ENCODE measurements around the gene CDH4. TPM values are rescaled to one million over a fixed set of nuclear protein-coding genes. Genes with fewer than 3 reads are reported as not detected.
A peak's percentile ranks its signal among the peaks of the same experiment; 100 is the strongest.

The CDH4 gene
- total RNA-seq, 1 experiment from 2014 or later, result 3.9 TPM

DNA sequence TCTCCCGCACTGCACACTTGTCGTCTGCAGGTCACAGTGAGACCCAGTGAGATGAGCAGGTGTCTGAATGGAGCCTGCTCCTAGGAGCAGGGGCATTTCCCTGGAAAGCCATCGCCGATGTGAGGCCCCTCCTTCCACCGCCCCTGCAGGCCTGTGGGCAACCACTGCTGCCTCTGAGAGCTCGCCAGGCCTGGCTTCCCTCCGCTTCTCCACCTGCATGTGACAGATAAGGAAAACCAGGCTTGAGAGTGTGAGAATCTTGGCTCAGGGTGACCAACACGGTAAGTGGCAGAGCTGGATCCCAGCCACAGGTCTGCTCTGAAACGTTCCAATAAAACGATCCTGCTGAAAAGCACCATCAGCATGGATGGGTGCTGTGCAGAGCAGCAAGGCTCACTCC, 332.8 kb downstream of the CDH4 start:
- Histone ChIP-seq H3K27me3 (ENCODE audit: control insufficient read depth, insufficient read depth, low read length) (peaks cover 2% of the 10 kb centered on the region), H3K4me3 (ENCODE audit: insufficient read depth, low read depth, low read length) (no peak overlapping the region), H3K36me3 (replicated peaks; ENCODE audit: control insufficient read depth, insufficient read depth, low read length) (no peaks in the 10 kb centered on the region)
- DNase-seq, result no peak

DNA sequence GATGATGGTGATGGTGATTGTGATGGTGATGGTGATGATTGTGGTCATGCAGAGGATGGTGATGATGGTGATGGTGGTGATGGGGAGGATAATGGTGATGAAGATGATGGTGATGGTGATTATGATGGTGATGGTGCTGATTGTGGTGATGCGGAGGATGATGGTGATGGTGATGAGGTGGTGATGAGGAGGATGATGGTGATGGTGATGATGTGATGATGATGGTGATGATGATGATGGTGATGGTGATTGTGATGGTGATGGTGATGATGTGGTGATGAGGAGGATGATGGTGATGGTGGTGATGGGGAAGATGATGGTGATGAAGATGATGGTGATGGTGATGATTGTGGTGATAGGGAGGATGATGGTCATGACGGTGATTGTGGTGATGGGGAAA, 333.7 kb downstream of the CDH4 start:
- Histone ChIP-seq H3K4me3 (ENCODE audit: insufficient read depth, low read depth, low read length) (no peak overlapping the region), H3K27me3 (ENCODE audit: control insufficient read depth, insufficient read depth, low read length) (peaks cover 2% of the 10 kb centered on the region), H3K36me3 (replicated peaks; ENCODE audit: control insufficient read depth, insufficient read depth, low read length) (no peaks in the 10 kb centered on the region)
- no peak for DNase-seq

DNA sequence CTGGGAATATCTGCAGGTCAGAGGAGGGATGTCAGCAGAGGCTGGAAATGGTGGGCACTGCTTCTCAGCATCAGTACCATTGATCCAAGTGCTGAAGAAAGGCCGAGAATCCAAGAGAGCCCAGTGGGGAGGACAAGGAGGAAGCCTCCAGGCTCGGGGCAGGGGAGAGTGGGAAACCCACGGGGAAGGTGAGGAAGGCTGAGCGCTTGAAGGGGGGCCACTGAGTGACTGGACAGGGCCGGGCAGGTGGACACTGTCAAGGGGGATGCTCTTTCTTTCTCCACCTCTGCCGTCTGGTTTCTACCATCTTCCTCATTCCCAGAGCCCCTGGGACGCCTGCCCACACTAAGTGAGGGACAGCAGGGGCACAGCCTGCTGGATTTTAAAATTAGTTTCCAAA, 335.0 kb downstream of the CDH4 start:
- no peak overlapping the region for H3K4me3 ChIP-seq (ENCODE audit: insufficient read depth, low read depth, low read length)
- H3K36me3 ChIP-seq (replicated peaks; ENCODE audit: control insufficient read depth, insufficient read depth, low read length), result no peaks in the 10 kb centered on the region
- DNase-seq, result no peak
- H3K27me3 ChIP-seq (ENCODE audit: control insufficient read depth, insufficient read depth, low read length), result no peaks in the 10 kb centered on the region; the same call in 1 of the 2 replicates

DNA sequence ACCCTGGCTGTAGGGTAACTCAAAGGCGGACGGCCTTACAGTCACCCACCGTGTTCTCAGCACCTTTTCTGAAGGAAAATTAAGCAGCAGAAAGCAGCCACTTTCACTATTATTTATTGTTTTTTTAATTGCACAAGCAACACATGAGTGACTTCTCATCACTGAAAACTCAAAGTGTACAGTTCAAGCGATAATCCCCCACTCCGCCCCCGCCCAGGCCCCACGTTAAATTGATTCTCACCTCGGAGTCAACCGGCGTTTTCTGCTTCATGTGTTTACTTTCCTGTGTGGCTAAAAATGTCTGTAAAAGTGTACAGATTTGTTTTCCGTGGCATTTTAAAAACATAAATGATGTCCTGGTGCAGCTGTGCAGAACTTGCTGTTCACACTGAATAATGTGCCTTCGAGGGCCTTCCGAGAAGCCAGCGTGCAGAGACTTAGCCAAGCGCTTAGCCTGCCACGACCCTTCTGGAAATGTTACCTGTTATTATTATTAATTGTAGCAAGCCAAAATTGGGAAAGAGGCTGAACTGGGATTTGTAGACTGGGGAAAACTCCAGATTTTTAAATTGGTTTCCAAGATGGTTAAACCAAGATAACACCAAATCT, 335.7 kb downstream of the CDH4 start:
- H3K27me3 ChIP-seq (ENCODE audit: control insufficient read depth, insufficient read depth, low read length), result no peaks in the 10 kb centered on the region; the same call in 1 of the 2 replicates
- H3K36me3 ChIP-seq (replicated peaks; ENCODE audit: control insufficient read depth, insufficient read depth, low read length), result no peaks in the 10 kb centered on the region
- no peak for DNase-seq
- no peak overlapping the region for H3K4me3 ChIP-seq (ENCODE audit: insufficient read depth, low read depth, low read length)

DNA sequence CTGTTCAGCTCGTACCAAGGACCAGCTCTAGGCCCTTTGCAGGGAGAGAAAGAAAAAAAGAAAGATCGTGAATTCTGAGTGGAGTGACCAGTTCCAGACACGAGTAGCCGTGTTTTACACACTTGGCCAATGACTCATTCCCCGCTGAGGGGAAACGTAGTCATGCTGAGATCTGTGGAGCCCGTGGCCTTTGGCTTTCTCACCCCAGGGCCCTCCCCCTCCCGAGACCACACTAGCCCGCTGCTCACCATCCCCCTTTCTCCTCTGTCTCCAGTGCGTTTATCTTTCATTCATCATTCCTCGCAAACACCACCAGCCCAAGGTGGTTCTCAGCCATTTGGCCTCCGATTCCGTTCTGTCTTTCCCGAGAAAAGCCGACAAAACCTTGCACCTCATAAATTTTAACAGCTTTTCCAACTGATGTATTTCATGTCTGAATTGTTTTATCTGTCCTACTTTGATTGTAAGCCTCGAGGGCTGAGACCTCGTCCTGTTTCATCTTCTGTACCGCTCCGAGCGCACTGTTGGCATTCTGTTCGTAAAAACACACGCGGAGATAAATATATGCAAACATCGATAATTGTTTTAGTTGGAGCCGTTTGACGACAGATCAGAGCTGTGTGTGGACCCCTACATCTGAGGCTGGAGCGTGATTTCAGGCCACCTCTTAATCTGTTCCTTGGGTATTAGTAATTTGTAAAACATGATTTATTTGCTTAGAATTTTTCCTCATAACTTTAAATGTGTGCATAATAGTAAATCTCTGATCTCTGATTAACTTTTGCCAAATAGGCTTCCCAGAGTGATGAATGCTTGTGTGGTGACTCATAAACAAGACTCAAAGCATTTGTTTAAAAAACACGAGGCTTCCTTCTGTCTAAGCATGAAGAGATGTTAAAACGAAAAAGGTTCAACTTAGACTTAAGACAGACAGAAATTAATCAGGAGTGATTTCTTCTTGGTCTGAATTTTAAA, 336.6 kb downstream of the CDH4 start:
- peak; percentile 72 for DNase-seq
- Histone ChIP-seq H3K36me3 (replicated peaks; ENCODE audit: control insufficient read depth, insufficient read depth, low read length) (no peaks in the 10 kb centered on the region), H3K4me3 (ENCODE audit: insufficient read depth, low read depth, low read length) (no peak overlapping the region), H3K27me3 (ENCODE audit: control insufficient read depth, insufficient read depth, low read length) (no peaks in the 10 kb centered on the region; the same call in 1 of the 2 replicates)

DNA sequence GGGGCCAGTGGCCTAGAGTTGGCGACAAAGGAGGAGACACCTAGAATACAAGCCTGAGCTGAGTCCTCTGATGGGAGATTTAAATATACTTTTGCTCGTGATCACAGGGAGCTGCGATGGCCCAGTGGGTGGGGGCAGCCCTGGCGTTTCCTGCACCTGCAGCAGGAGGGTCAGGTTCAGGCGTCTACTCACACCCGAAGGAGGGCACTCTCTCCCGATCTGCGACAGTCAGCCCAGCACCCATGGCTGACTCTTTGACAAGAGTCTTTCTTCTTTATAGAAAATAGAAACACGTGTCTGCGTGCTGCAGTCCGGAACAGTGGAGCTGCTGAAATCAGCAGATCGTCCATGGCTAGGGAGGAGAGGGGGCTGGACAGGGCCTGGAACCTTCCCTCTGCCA, 338.2 kb downstream of the CDH4 start:
- Histone ChIP-seq H3K4me3 (ENCODE audit: insufficient read depth, low read depth, low read length) (no peak overlapping the region), H3K36me3 (replicated peaks; ENCODE audit: control insufficient read depth, insufficient read depth, low read length) (no peaks in the 10 kb centered on the region), H3K27me3 (ENCODE audit: control insufficient read depth, insufficient read depth, low read length) (no peaks in the 10 kb centered on the region; the same call in 1 of the 2 replicates)
- no peak for DNase-seq

DNA sequence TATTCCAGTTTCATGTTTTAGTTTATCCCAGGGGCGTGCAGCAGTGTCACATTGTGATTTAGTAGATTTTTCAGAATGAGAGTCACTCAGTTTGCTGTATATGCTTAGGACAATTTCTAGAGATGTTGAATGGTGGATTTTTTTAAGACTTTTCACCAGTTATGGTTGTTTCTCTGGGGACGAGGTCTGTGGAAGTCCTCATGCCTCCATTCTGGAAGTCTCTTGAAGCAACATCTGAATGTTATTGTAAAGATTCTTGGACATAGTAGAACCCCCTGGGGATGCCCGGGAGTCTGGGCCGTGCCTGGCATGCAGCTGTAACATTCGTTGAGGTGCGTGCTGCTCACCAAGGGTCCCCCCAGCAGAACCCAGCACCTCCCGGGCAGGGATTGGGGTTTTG, 341.5 kb downstream of the CDH4 start:
- no peaks in the 10 kb centered on the region for H3K27me3 ChIP-seq (ENCODE audit: control insufficient read depth, insufficient read depth, low read length)

DNA sequence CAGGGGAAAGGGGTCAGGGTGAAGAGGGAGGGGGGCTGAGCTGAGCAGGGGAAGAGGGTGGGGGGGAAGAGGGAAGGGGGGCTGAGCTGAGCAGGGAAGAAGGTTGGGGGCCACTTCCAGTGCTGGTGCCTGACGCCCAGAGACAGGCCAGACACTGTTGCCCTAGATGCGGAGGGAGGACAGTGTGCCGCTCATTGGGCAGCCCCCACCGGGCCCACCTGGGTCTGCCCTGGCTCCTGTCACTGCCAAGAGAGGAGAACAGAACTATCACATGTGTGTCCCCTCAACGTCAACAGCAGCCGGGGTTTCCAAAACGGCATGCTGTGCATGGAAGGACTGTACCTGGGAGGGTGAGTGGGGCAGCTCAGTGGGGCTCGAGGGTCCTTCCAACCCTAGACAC, 342.1 kb downstream of the CDH4 start:
- Histone ChIP-seq H3K4me3 (ENCODE audit: insufficient read depth, low read depth, low read length) (no peak overlapping the region), H3K36me3 (replicated peaks; ENCODE audit: control insufficient read depth, insufficient read depth, low read length) (no peaks in the 10 kb centered on the region), H3K27me3 (ENCODE audit: control insufficient read depth, insufficient read depth, low read length) (no peaks in the 10 kb centered on the region)
- DNase-seq, result no peak

More for the DNA sequence above, 341.5 kb downstream of the CDH4 start:
- no peak for DNase-seq
- H3K36me3 ChIP-seq (replicated peaks; ENCODE audit: control insufficient read depth, insufficient read depth, low read length), result no peaks in the 10 kb centered on the region
- H3K4me3 ChIP-seq (ENCODE audit: insufficient read depth, low read depth, low read length), result no peak overlapping the region

DNA sequence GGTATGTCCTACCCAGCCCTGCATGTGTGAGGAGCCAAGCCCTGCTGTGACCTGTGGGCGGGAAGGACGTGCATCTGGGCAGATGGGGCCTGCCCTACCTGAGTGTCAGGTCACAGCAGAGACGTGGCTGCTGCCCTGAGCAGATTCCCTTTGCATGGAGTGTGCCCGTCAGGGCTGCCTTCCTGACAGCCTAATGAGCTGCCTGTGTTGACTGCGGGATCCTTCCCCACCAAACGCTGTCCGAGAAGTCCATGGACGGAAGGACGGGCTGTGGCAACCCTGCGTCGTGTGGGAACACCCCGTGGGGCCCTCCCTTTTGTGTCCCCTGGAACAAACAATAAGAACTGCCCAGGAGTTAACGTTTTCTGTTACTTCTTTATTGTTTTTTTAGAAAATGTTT, 343.2 kb downstream of the CDH4 start:
- DNase-seq, result no peak
- Histone ChIP-seq H3K27me3 (ENCODE audit: control insufficient read depth, insufficient read depth, low read length) (no peaks in the 10 kb centered on the region), H3K36me3 (replicated peaks; ENCODE audit: control insufficient read depth, insufficient read depth, low read length) (no peaks in the 10 kb centered on the region), H3K4me3 (ENCODE audit: insufficient read depth, low read depth, low read length) (no peak overlapping the region)

DNA sequence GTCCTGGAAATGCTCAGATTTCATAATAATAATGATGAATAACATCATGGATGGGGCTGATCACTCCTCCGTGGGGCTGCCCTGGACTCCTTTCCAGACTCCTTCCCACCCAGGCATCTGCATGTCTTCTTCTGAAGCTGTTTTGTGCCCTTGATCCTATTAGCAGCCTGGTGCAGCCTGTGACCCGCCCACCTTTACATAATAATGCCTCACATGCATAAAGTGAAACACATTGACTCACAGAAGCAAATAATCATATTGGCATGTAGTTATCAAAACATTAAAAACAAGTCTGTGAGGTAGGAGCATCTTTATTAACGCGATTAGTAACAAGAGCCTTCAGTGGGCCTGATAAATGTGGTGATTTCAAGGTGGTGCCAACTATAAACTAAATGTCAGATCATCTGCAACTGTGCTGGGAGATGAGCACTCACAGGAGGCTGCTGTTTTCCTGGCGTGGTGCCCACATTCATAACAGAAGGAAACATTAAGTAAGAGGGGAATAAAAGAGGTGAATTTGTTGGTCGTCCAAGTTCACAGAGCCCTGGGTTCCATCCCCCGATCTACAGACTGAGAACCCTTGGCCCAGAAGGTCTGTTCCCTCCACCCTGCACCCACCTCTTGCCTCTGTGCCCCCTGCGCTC, 344.7 kb downstream of the CDH4 start:
- H3K4me3 ChIP-seq (ENCODE audit: insufficient read depth, low read depth, low read length), result no peak overlapping the region
- no peaks in the 10 kb centered on the region for H3K36me3 ChIP-seq (replicated peaks; ENCODE audit: control insufficient read depth, insufficient read depth, low read length)
- no peak for DNase-seq
- H3K27me3 ChIP-seq (ENCODE audit: control insufficient read depth, insufficient read depth, low read length), result no peaks in the 10 kb centered on the region

DNA sequence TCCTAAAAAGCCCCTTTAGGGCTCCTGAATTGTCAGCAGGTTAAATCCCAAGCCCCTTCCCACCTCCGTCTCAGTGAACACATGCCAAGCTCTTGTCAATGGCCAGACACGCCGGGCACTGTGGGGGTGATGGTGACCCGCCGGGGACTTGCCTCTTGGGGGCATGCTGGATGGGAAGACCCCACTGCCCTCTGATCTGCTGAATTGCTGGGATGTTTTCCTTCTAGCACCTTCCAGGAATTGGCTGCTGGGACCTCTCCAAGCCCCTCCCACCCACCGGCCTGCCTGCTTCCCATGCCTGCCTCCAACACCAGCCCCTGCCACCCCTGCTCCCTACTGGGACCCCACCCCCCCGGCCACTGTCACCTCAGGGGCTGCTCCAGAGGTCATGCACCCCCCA, 345.9 kb downstream of the CDH4 start:
- no peaks in the 10 kb centered on the region for H3K36me3 ChIP-seq (replicated peaks; ENCODE audit: control insufficient read depth, insufficient read depth, low read length)
- no peaks in the 10 kb centered on the region for H3K27me3 ChIP-seq (ENCODE audit: control insufficient read depth, insufficient read depth, low read length)
- DNase-seq, result no peak
- no peak overlapping the region for H3K4me3 ChIP-seq (ENCODE audit: insufficient read depth, low read depth, low read length)

DNA sequence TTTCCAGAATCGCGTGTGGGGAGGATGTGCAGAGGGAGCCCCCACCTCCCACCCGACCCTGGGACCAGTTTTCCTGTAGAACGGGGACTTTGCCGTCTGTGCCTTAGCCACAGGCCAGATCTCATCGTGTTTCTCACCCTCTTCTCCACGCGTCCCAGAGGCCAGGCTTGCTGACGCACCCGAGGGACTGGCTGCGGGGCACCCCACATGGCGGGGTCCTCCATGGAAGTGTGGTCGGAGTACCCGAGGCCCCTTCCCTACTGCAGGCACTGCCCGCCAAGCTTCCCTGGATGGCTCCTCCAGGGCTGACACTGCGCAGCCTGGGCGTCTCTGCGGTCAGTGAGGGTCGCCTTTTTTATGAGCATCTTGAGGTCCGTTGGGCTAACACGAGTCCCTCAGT, 346.5 kb downstream of the CDH4 start:
- Histone ChIP-seq H3K4me3 (ENCODE audit: insufficient read depth, low read depth, low read length) (no peak overlapping the region), H3K36me3 (replicated peaks; ENCODE audit: control insufficient read depth, insufficient read depth, low read length) (no peaks in the 10 kb centered on the region)
- DNase-seq, result peak; percentile 68

DNA sequence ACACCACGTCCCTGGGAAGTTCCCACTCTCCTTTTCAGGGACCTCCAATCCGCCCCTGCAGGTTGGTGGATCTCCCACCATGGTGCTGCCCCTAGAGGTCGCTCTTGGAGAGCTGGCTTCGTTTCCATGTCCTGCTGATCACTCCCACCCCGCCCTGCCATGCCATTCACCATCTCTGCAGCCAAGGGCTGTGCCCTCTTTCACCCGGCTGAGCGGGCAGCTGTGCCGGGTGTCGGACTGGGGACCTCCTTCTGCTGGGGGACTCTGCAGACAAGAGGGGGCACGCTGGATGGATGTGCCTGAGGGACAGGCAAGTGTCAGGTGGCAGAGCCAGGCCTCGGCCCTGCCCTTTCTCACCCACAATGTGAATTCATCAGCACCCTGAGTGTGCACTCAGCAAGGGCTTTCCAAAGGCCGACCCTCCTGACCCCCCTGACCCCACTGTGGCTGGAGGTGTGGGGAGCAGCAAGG, 347.0 kb downstream of the CDH4 start:
- no peak overlapping the region for H3K4me3 ChIP-seq (ENCODE audit: insufficient read depth, low read depth, low read length)

More for the DNA sequence above, 346.5 kb downstream of the CDH4 start:
- H3K27me3 ChIP-seq (ENCODE audit: control insufficient read depth, insufficient read depth, low read length), result no peaks in the 10 kb centered on the region

DNA sequence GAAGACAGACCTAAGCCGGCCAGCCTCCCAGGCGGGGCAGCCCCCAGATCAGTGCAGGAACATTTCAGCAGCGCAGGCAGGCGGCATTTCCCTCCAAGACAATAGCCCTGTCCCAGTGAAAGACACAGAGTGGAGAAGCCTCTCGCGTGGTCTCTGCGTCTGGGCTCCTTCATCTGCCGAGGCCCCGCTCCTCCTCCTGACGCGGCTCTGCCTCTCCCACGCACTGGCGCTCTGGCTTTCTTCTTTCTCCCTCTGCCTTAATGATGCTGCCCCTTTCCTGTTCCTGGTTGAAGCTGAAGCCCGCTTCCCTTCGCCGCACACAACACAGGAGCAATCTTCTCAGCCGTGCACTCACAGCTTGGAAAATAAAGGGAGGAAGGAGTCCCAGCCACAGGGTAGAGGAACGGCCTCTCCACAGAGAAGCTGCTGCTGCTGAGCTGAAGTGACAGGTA, 347.5 kb downstream of the CDH4 start:
- H3K36me3 ChIP-seq (replicated peaks; ENCODE audit: control insufficient read depth, insufficient read depth, low read length), result no peaks in the 10 kb centered on the region
- no peaks in the 10 kb centered on the region for H3K27me3 ChIP-seq (ENCODE audit: control insufficient read depth, insufficient read depth, low read length)
- DNase-seq, result peak; percentile 65

More for the DNA sequence above, 347.0 kb downstream of the CDH4 start:
- Histone ChIP-seq H3K27me3 (ENCODE audit: control insufficient read depth, insufficient read depth, low read length) (no peaks in the 10 kb centered on the region), H3K36me3 (replicated peaks; ENCODE audit: control insufficient read depth, insufficient read depth, low read length) (no peaks in the 10 kb centered on the region)
- peak; percentile 95 for DNase-seq

More for the DNA sequence above, 347.5 kb downstream of the CDH4 start:
- no peak overlapping the region for H3K4me3 ChIP-seq (ENCODE audit: insufficient read depth, low read depth, low read length)
